IMR-90 (cell line): Measurements from ENCODE around the gene PPP1R12B. TPM values are rescaled to one million over a fixed set of nuclear protein-coding genes. Genes with fewer than 3 reads are reported as not detected.
A peak's percentile ranks its signal among the peaks of the same experiment; 100 is the strongest.

Experiments
- ATAC-seq: fragments of 200-7000 bp; cut with Tn5 transposase; 2 replicates; pipeline ENCODE4 v1.9.1; 2020; ENCODE audit warnings: low read depth, mild to moderate bottlenecking, moderate library complexity
- BruUV-seq: library from RNA; stranded (reverse); fragments of 400-500 nt; replicated peaks from 2 replicates; lab custom pipeline; 2021; lab: Mats Ljungman, UMichigan
- CTCF ChIA-PET: fragments of 300-600 bp; formaldehyde crosslinking; extraction: SDS; loops from one replicate; lab custom pipeline; 2021; ENCODE audit warnings: antibody characterized with exemption; lab: Yijun Ruan, JAX
- POLR2A ChIA-PET: fragments of 300-600 bp; sonication (Branson Sonifier 250); formaldehyde crosslinking; loops from one replicate; lab custom pipeline; 2022; ENCODE audit warnings: antibody characterized with exemption; ENCODE audit not compliant: unreplicated experiment; lab: Charles Lee
- DNase-seq: peaks from one replicate; pipeline ENCODE4 v3.0.0; 2013
- H2AFZ ChIP-seq: replicated peaks from 2 replicates; pipeline ENCODE3; 2013; ENCODE audit warnings: low read length, mild to moderate bottlenecking; ENCODE audit not compliant: poor library complexity
- H2AK5ac ChIP-seq: 2 replicates; pipeline ENCODE4 v1.6.1; 2013; ENCODE audit warnings: low read depth, low read length, inconsistent platforms
- H2AK9ac ChIP-seq: replicated peaks from 2 replicates; pipeline ENCODE3; 2013; ENCODE audit warnings: mild to moderate bottlenecking, low read depth, low read length, moderate library complexity; ENCODE audit not compliant: poor library complexity
- H2BK120ac ChIP-seq: 2 replicates; pipeline ENCODE4 v1.6.1; 2013; ENCODE audit warnings: low read depth, low read length, inconsistent platforms
- H2BK15ac ChIP-seq: 3 replicates; pipeline ENCODE4 v1.6.1; 2013; ENCODE audit warnings: low read depth, low read length, inconsistent platforms
- H2BK20ac ChIP-seq: 2 replicates; pipeline ENCODE4 v1.6.1; 2013; ENCODE audit warnings: low read depth, mild to moderate bottlenecking, inconsistent platforms, low read length, moderate library complexity
- H2BK5ac ChIP-seq: 2 replicates; pipeline ENCODE4 v1.6.1; 2013; ENCODE audit warnings: mild to moderate bottlenecking, low read depth, low read length, inconsistent platforms; ENCODE audit not compliant: poor library complexity, severe bottlenecking
- H3K14ac ChIP-seq: replicated peaks from 2 replicates; pipeline ENCODE4 v1.6.1; 2013; ENCODE audit warnings: low read depth, low read length, inconsistent platforms
- H3K18ac ChIP-seq: 2 replicates; pipeline ENCODE4 v1.6.1; 2013; ENCODE audit warnings: low read depth, low read length, control low read depth
- H3K23ac ChIP-seq: 2 replicates; pipeline ENCODE4 v1.6.1; 2013; ENCODE audit warnings: low read depth, low read length, inconsistent platforms
- H3K27ac ChIP-seq: 2 replicates; pipeline ENCODE4 v1.5.1; 2013; ENCODE audit warnings: mild to moderate bottlenecking, control low read depth, low read length; ENCODE audit not compliant: insufficient read depth
- H3K27me3 ChIP-seq: 2 replicates; pipeline ENCODE4 v1.6.1; 2013; ENCODE audit warnings: low read length; ENCODE audit not compliant: control insufficient read depth, insufficient read depth
- H3K36me3 ChIP-seq: 2 replicates; pipeline ENCODE4 v1.6.1; 2013; ENCODE audit warnings: low read length, mixed read lengths; ENCODE audit not compliant: control insufficient read depth, insufficient read depth
- H3K4ac ChIP-seq: 2 replicates; pipeline ENCODE4 v1.6.1; 2013; ENCODE audit warnings: low read depth, low read length, inconsistent platforms
- H3K4me1 ChIP-seq: 2 replicates; pipeline ENCODE4 v1.6.1; 2013; ENCODE audit warnings: low read length, mixed read lengths; ENCODE audit not compliant: control insufficient read depth, insufficient read depth
- H3K4me2 ChIP-seq: 2 replicates; pipeline ENCODE4 v1.6.1; 2013; ENCODE audit warnings: low read depth, mild to moderate bottlenecking, control low read depth, low read length, moderate library complexity
- H3K4me3 ChIP-seq: 2 replicates; pipeline ENCODE4 v1.5.1; 2013; ENCODE audit warnings: low read depth, mild to moderate bottlenecking, control low read depth, low read length, moderate library complexity; ENCODE audit not compliant: insufficient read depth
- H3K56ac ChIP-seq: 2 replicates; pipeline ENCODE4 v1.6.1; 2013; ENCODE audit warnings: low read length, inconsistent platforms; ENCODE audit not compliant: insufficient read depth; ENCODE audit errors: extremely low read depth
- H3K79me1 ChIP-seq, 2 experiments: 2 replicates each; pipeline ENCODE4 v1.6.1; 2013; ENCODE audit warnings: low read length in 2 of 2, inconsistent platforms in 1 of 2, low read depth in 1 of 2
- H3K9ac ChIP-seq: 2 replicates; pipeline ENCODE4 v1.6.1; 2013; ENCODE audit warnings: low read depth, low read length, control low read depth
- H3K9me1 ChIP-seq: 2 replicates; pipeline ENCODE4 v1.6.1; 2013; ENCODE audit warnings: low read length, inconsistent platforms; ENCODE audit not compliant: insufficient read depth
- H3K9me3 ChIP-seq: 2 replicates; pipeline ENCODE4 v1.6.1; 2013; ENCODE audit warnings: low read length; ENCODE audit not compliant: control insufficient read depth, insufficient read depth
- H4K20me1 ChIP-seq: 2 replicates; pipeline ENCODE4 v1.6.1; 2013; ENCODE audit warnings: low read length, inconsistent platforms; ENCODE audit not compliant: insufficient read depth
- H4K5ac ChIP-seq: 2 replicates; pipeline ENCODE4 v1.6.1; 2013; ENCODE audit warnings: mild to moderate bottlenecking, low read depth, low read length, control low read depth
- H4K8ac ChIP-seq, 2 experiments: 2 replicates each; pipeline ENCODE4 v1.6.1; 2013; ENCODE audit warnings: low read depth in 2 of 2, low read length in 2 of 2, control low read depth in 1 of 2, inconsistent platforms in 1 of 2
- H4K91ac ChIP-seq: 2 replicates; pipeline ENCODE4 v1.6.1; 2013; ENCODE audit warnings: low read depth, low read length, inconsistent platforms; ENCODE audit not compliant: insufficient read depth
- BHLHE40 ChIP-seq: fragments of 150-350 bp; IDR thresholded peaks from 2 replicates; pipeline ENCODE4 v1.6.1; 2016; ENCODE audit warnings: mild to moderate bottlenecking, low read depth, low read length
- CEBPB ChIP-seq: IDR thresholded peaks from 2 replicates; pipeline ENCODE4 v1.6.1; 2012; ENCODE audit warnings: low read depth, low read length, improper control_type of control experiment
- CHD1 ChIP-seq: IDR thresholded peaks from 2 replicates; pipeline ENCODE4 v1.6.1; 2012; ENCODE audit warnings: low read depth, low read length, improper control_type of control experiment
- CTCF ChIP-seq: conservative IDR thresholded peaks from 2 replicates; pipeline ENCODE4 v1.5.1; 2012; ENCODE audit warnings: mild to moderate bottlenecking, low read depth, low read length, improper control_type of control experiment
- ELK1 ChIP-seq: fragments of 150-350 bp; IDR thresholded peaks from 2 replicates; pipeline ENCODE4 v1.6.1; 2016; ENCODE audit warnings: low read depth, mild to moderate bottlenecking, low read length, moderate library complexity, borderline replicate concordance
- FOS ChIP-seq: fragments of 150-350 bp; IDR thresholded peaks from 2 replicates; pipeline ENCODE4 v1.6.1; 2016; ENCODE audit warnings: low read depth, low read length
- MAFK ChIP-seq: IDR thresholded peaks from 2 replicates; pipeline ENCODE4 v1.6.1; 2012; ENCODE audit warnings: low read depth, low read length, improper control_type of control experiment
- MAZ ChIP-seq: IDR thresholded peaks from 2 replicates; pipeline ENCODE4 v1.6.1; 2012; ENCODE audit warnings: low read depth, mild to moderate bottlenecking, low read length, improper control_type of control experiment, moderate library complexity, borderline replicate concordance
- MXI1 ChIP-seq: IDR thresholded peaks from 2 replicates; pipeline ENCODE4 v1.6.1; 2012; ENCODE audit warnings: low read depth, mild to moderate bottlenecking, low read length, moderate library complexity, borderline replicate concordance
- NFE2L2 ChIP-seq: fragments of 150-350 bp; IDR thresholded peaks from 2 replicates; pipeline ENCODE4 v1.6.1; 2016; ENCODE audit warnings: low read depth, mild to moderate bottlenecking, low read length
- POLR2A ChIP-seq: IDR thresholded peaks from 2 replicates; pipeline ENCODE4 v1.6.1; 2012; ENCODE audit warnings: mild to moderate bottlenecking, low read depth, low read length
- RAD21 ChIP-seq: IDR thresholded peaks from 2 replicates; pipeline ENCODE4 v1.6.1; 2012; ENCODE audit warnings: low read length, improper control_type of control experiment
- RCOR1 ChIP-seq: IDR thresholded peaks from 2 replicates; pipeline ENCODE4 v1.6.1; 2012; ENCODE audit warnings: mild to moderate bottlenecking, low read length, improper control_type of control experiment; ENCODE audit not compliant: insufficient replicate concordance
- RFX5 ChIP-seq: IDR thresholded peaks from 2 replicates; pipeline ENCODE4 v1.8.0; 2012; ENCODE audit warnings: low read depth, mild to moderate bottlenecking, low read length, moderate library complexity
- SMC3 ChIP-seq: fragments of 150-350 bp; IDR thresholded peaks from 2 replicates; pipeline ENCODE4 v1.6.1; 2016; ENCODE audit warnings: low read depth, mild to moderate bottlenecking, antibody characterized with exemption, low read length, moderate library complexity
- USF2 ChIP-seq: fragments of 150-350 bp; IDR thresholded peaks from 2 replicates; pipeline ENCODE4 v1.6.1; 2017; ENCODE audit warnings: mild to moderate bottlenecking, antibody characterized with exemption, low read length, low read depth
- WGBS, 2 experiments: methylation state at CpG; one replicate each; pipeline versions ENCODE4 v1.1.5 to v1.1.7; 2013; ENCODE audit warnings: missing lambda C conversion rate in 2 of 2; ENCODE audit not compliant: insufficient read length in 1 of 2; ENCODE audit errors: extremely low coverage in 2 of 2; 5-methylcytosine and 5-hydroxymethylcytosine counted together
- dilution Hi-C: fragments of 300-500 bp; cut with HindIII; formaldehyde crosslinking; loops from one replicate; pipeline ENCODE4 v1.14.3; 2018; ENCODE audit warnings: low sequenced_read_pairs; ENCODE audit not compliant: unreplicated experiment
- in situ Hi-C: fragments of 300-500 bp; cut with MboI; formaldehyde crosslinking; loops from 3 replicates; pipeline ENCODE4 v1.14.3; 2019; ENCODE audit warnings: low sequenced_read_pairs, inconsistent platforms, mixed read lengths
- intact Hi-C: fragments of 100-400 bp; cut with micrococcal nuclease; formaldehyde crosslinking; loops from 2 replicates; pipeline ENCODE4 v1.10.0; 2022
- polyA plus RNA-seq, 3 experiments: library from polyadenylated mRNA; depleted of rRNA; stranded (reverse); fragments of >200 nt; gene quantifications; 2 replicates each; pipeline ENCODE4 v1.2.3, GENCODE V29; 2012; ENCODE audit warnings: low replicate concordance in 1 of 3
- total RNA-seq: library from RNA; depleted of rRNA; stranded (reverse); fragments of >200 nt; gene quantifications from 2 replicates; pipeline ENCODE4 v1.2.3, GENCODE V29; 2012

PPP1R12B gene
- total and polyA plus RNA-seq, 2 of the 4 experiments (the other 2 are of a cell fraction) = 8.5 to 12.0 TPM

DNA sequence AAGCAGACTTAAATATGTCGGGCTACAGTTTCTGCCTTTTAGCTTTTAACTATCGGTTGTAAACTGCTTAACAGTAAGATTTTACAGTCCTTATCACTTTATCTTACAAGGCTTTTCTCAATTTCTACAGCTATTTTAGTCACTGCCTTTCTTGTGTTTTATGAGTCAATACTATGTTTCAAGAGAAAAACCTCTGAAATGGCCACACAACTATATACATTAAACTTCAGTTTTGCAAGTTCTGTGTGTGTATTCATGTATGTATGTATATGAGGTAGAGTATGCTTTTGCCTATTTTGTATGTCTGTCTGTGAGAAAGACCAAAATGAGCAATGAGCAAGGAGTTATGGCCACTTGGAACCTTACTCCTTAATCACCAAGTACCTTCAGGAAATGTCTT is 191.9 kb downstream of the PPP1R12B start:
- no TSS peak for BruUV-seq
- no peak overlapping the region for H2AFZ ChIP-seq
- peaks cover 3 to 15% of the 10 kb centered on the region in 2 experiments; a peak in 3 of 4 replicates for H3K79me1 ChIP-seq
- peak overlapping the region; percentile 91; the same call in 1 of the 2 replicates for H3K9ac ChIP-seq
- no peak overlapping the region for H2BK120ac ChIP-seq
- H3K9me1 ChIP-seq = no peaks in the 10 kb centered on the region; the same call in 1 of the 2 replicates
- dilution Hi-C loops (no loop called here), intact Hi-C loops (no loop called here), in situ Hi-C loops (no loop called here)
- ATAC-seq (no peak), DNase-seq (no peak)
- H3K4me2 ChIP-seq = peak overlapping the region; percentile 84
- TF ChIP-seq CEBPB (no peak), ELK1 (no peak), BHLHE40 (no peak), POLR2A (no peak), CTCF (no peak), MAZ (no peak), RAD21 (no peak), USF2 (no peak), SMC3 (no peak), RFX5 (no peak), FOS (no peak), CHD1 (no peak), RCOR1 (no peak), NFE2L2 (no peak), MXI1 (no peak), MAFK (no peak)
- no peak overlapping the region for H3K4ac ChIP-seq
- ChIA-PET POLR2A (no interaction called here), CTCF (interaction anchor here (0.6 kb wide), 1 partner anchor 1027 kb away, joined by 4 read pairs; no protein-coding TSS in a partner anchor)
- H2AK9ac ChIP-seq = no peak overlapping the region
- H4K8ac ChIP-seq = peak overlapping the region in 1 of 2 experiments; percentile 24; a peak in 1 of 4 replicates
- H3K27ac ChIP-seq = no peak overlapping the region
- no peak overlapping the region for H2AK5ac ChIP-seq
- no peaks in the 10 kb centered on the region for H4K20me1 ChIP-seq
- no peak overlapping the region; the same call in 1 of the 2 replicates for H3K14ac ChIP-seq
- H3K9me3 ChIP-seq = no peaks in the 10 kb centered on the region
- no CpG with 5 or more reads among the region's 2 CpGs for WGBS, 2 experiments
- H4K5ac ChIP-seq = peak overlapping the region; percentile 59; the same call in 1 of the 2 replicates
- H2BK5ac ChIP-seq = no peak overlapping the region
- H3K23ac ChIP-seq = no peak overlapping the region; the same call in 1 of the 2 replicates
- H3K18ac ChIP-seq = peak overlapping the region; percentile 77; the same call in 1 of the 2 replicates
- H3K27me3 ChIP-seq = no peaks in the 10 kb centered on the region
- no peaks in the 10 kb centered on the region for H3K36me3 ChIP-seq
- no peak overlapping the region for H2BK15ac ChIP-seq
- H3K56ac ChIP-seq = no peak overlapping the region
- H3K4me1 ChIP-seq = peaks cover 8% of the 10 kb centered on the region; the same call in 1 of the 2 replicates
- H3K4me3 ChIP-seq = peak overlapping the region; percentile 53
- peak overlapping the region; percentile 39; the same call in 1 of the 2 replicates for H4K91ac ChIP-seq
- H2BK20ac ChIP-seq = no peak overlapping the region
